Panc1 (cell line): ENCODE results near the gene TNS4. TPM values are rescaled to one million over a fixed set of nuclear protein-coding genes. Genes with fewer than 3 reads are reported as not detected.

Experiments
- ATAC-seq: fragments of 200-7000 bp; cut with Tn5 transposase; 2 replicates; pipeline ENCODE4 v1.9.1; 2020; ENCODE audit warnings: mild to moderate bottlenecking, moderate library complexity
- BruUV-seq: library from RNA; stranded (reverse); fragments of 400-500 nt; replicated peaks from 2 replicates; lab custom pipeline; 2021; lab: Mats Ljungman, UMichigan
- CTCF ChIA-PET: fragments of 300-600 bp; sonication (Branson Sonifier 250); formaldehyde crosslinking; loops from one replicate; lab custom pipeline; 2022; ENCODE audit warnings: antibody characterized with exemption; lab: Charles Lee
- POLR2A ChIA-PET: fragments of 300-600 bp; sonication (Branson Sonifier 250); formaldehyde crosslinking; loops from one replicate; lab custom pipeline; 2022; ENCODE audit warnings: antibody characterized with exemption; lab: Charles Lee
- DNase-seq: peaks from one replicate; pipeline ENCODE4 v3.0.0-alpha.2; 2010; ENCODE audit warnings: low read depth, low spot score
- H3K27ac ChIP-seq: 2 replicates; pipeline ENCODE4 v1.5.1; 2011; ENCODE audit warnings: mild to moderate bottlenecking, low read length, inconsistent platforms
- H3K27me3 ChIP-seq: fragments of 200-500 bp; sonication (Bioruptor generic); 2 replicates; pipeline ENCODE4 v1.6.0; 2014; ENCODE audit warnings: low read length, inconsistent platforms; ENCODE audit not compliant: control insufficient read depth, insufficient read depth
- H3K36me3 ChIP-seq: fragments of 200-500 bp; sonication (Bioruptor generic); 2 replicates; pipeline ENCODE4 v1.5.1; 2014; ENCODE audit warnings: inconsistent platforms, mild to moderate bottlenecking, low read length, moderate library complexity; ENCODE audit not compliant: control insufficient read depth, insufficient read depth
- H3K4me1 ChIP-seq: 2 replicates; pipeline ENCODE4 v1.5.1; 2011; ENCODE audit warnings: inconsistent platforms, mild to moderate bottlenecking, low read length, moderate library complexity; ENCODE audit not compliant: control insufficient read depth, insufficient read depth
- H3K4me3 ChIP-seq, 2 experiments: 2 replicates each; pipeline ENCODE4 v1.5.1; 2011 to 2012; ENCODE audit warnings: low read depth in 2 of 2, low read length in 2 of 2, mild to moderate bottlenecking in 2 of 2, inconsistent platforms in 1 of 2, moderate library complexity in 1 of 2
- H3K9me3 ChIP-seq: fragments of 200-500 bp; sonication (Bioruptor generic); 2 replicates; pipeline ENCODE4 v1.5.1; 2014; ENCODE audit warnings: low read depth, mild to moderate bottlenecking, inconsistent platforms, low read length, moderate library complexity; ENCODE audit not compliant: control insufficient read depth, insufficient read depth
- CTCF ChIP-seq: fragments of 450-650 bp; IDR thresholded peaks from 2 replicates; pipeline ENCODE4 v1.5.1; 2017; ENCODE audit warnings: mild to moderate bottlenecking
- POLR2AphosphoS5 ChIP-seq: IDR thresholded peaks from 2 replicates; pipeline ENCODE4 v1.6.1; 2012; ENCODE audit warnings: mild to moderate bottlenecking, low read depth, low read length, moderate library complexity
- REST ChIP-seq, 2 experiments: IDR thresholded peaks; 2 replicates each; pipeline ENCODE4 v1.6.1; 2011 to 2012; ENCODE audit warnings: low read depth in 2 of 2, control low read depth in 1 of 2, low read length in 1 of 2, mild to moderate bottlenecking in 1 of 2, moderate library complexity in 1 of 2; ENCODE audit not compliant: insufficient read depth in 1 of 2
- SIN3A ChIP-seq: IDR thresholded peaks from 2 replicates; pipeline ENCODE4 v1.6.1; 2012; ENCODE audit warnings: low read depth, mild to moderate bottlenecking, low read length, moderate library complexity, borderline replicate concordance; ENCODE audit not compliant: insufficient read depth
- TCF7L2 ChIP-seq: IDR thresholded peaks from 2 replicates; pipeline ENCODE4 v1.6.1; 2011; ENCODE audit warnings: mild to moderate bottlenecking, low read depth, low read length, inconsistent platforms
- in situ Hi-C: cut with HindIII; loops from 2 replicates; pipeline ENCODE4 v1.10.0; 2016; ENCODE audit warnings: low sequenced_read_pairs, low pct_unique_long_range_greater_than_20kb
- intact Hi-C: fragments of 100-400 bp; cut with micrococcal nuclease; formaldehyde crosslinking; loops from one replicate; pipeline ENCODE4 v1.10.0; 2022; ENCODE audit not compliant: unreplicated experiment
- total RNA-seq: library from RNA; stranded (reverse); gene quantifications from one replicate; pipeline ENCODE4 v1.2.1, GENCODE V29; 2021; ENCODE audit not compliant: unreplicated experiment

The TNS4 gene
- total RNA-seq, 1 experiment from 2014 or later: not detected

GRCh38 chr17:40462343-40463121 is 38.9 kb downstream of the TNS4 start:
- intact Hi-C loops (no loop called here), in situ Hi-C loops (no loop called here)
- ChIA-PET POLR2A (no interaction called here), CTCF (interaction anchor here (0.6 kb wide), 1 partner anchor 397 kb away, joined by 4 read pairs; no protein-coding TSS in a partner anchor)
- DNase-seq (no peak), ATAC-seq (no peak)
- TF ChIP-seq TCF7L2 (no peak), POLR2AphosphoS5 (no peak), CTCF (no peak), REST (IDR thresholded peaks at IDR 0.05; ENCODE audit: insufficient read depth in 1 of 2, low read depth in 2 of 2, low read length in 1 of 2) (no peak), SIN3A (no peak)
- no peak overlapping the region for H3K27ac ChIP-seq
- no peak overlapping the region for H3K4me3 ChIP-seq
- H3K27me3 ChIP-seq: no peaks in the 10 kb centered on the region
- peaks cover 3% of the 10 kb centered on the region; the same call in 1 of the 2 replicates for H3K4me1 ChIP-seq
- no peaks in the 10 kb centered on the region for H3K36me3 ChIP-seq
- BruUV-seq: no TSS peak
- H3K9me3 ChIP-seq: no peaks in the 10 kb centered on the region

- BruUV-seq: no TSS peak
- DNase-seq (no peak), ATAC-seq (no peak)
- Histone ChIP-seq H3K27me3 (no peaks in the 10 kb centered on the region), H3K4me1 (peaks cover 3% of the 10 kb centered on the region; the same call in 1 of the 2 replicates), H3K9me3 (no peaks in the 10 kb centered on the region), H3K27ac (no peak overlapping the region), H3K4me3 (no peak overlapping the region), H3K36me3 (no peaks in the 10 kb centered on the region)
- ChIA-PET CTCF (no interaction called here), POLR2A (no interaction called here)
- intact Hi-C loops: no loop called here
- TF ChIP-seq TCF7L2 (no peak), CTCF (no peak), SIN3A (no peak), REST (IDR thresholded peaks at IDR 0.05; ENCODE audit: insufficient read depth in 1 of 2, low read depth in 2 of 2, low read length in 1 of 2) (no peak), POLR2AphosphoS5 (no peak)
- in situ Hi-C loops: no loop called here
Measured at GRCh38 chr17:40461732-40462342, 39.6 kb downstream of the TNS4 start.
